Activated CD4-positive, alpha-beta memory T cell treated with anti-CD3 and anti-CD28 coated beads for 36 hours (primary cell): ENCODE data around the gene CNBD2. TPM values are rescaled to one million over a fixed set of nuclear protein-coding genes. Genes with fewer than 3 reads are reported as not detected.
A peak's percentile ranks its signal among the peaks of the same experiment; 100 is the strongest.
"Not testable (repeated sequence)": the region's sequence is repeated elsewhere in the genome, so short reads cannot be mapped to it uniquely, and the experiment has no call there.

ENCODE experiments used
- CTCF ChIA-PET: fragments of 350-600 bp; sonication (Branson Sonifier 250); formaldehyde crosslinking; loops from one replicate; lab custom pipeline; 2021; ENCODE audit warnings: antibody characterized with exemption, inconsistent platforms; lab: Charles Lee
- POLR2A ChIA-PET: fragments of 350-600 bp; sonication (Branson Sonifier 250); formaldehyde crosslinking; loops from one replicate; lab custom pipeline; 2021; ENCODE audit warnings: antibody characterized with exemption; lab: Charles Lee
- DNase-seq: peaks from one replicate; pipeline ENCODE4 v3.0.0-alpha.2; 2020
- H3K27ac Mint-ChIP-seq: one replicate; pipeline ENCODE4 v1.8.0; 2021; ENCODE audit warnings: mixed read lengths
- H3K27me3 Mint-ChIP-seq: one replicate; pipeline ENCODE4 v1.8.0; 2021; ENCODE audit warnings: mixed read lengths
- H3K36me3 Mint-ChIP-seq: one replicate; pipeline ENCODE4 v1.8.0; 2021; ENCODE audit warnings: mixed read lengths
- H3K4me1 Mint-ChIP-seq: one replicate; pipeline ENCODE4 v1.8.0; 2021; ENCODE audit warnings: low read depth, mixed read lengths
- H3K4me3 Mint-ChIP-seq: one replicate; pipeline ENCODE4 v1.8.0; 2021; ENCODE audit warnings: mild to moderate bottlenecking, mixed read lengths
- H3K9me3 Mint-ChIP-seq: one replicate; pipeline ENCODE4 v1.8.0; 2021; ENCODE audit warnings: mixed read lengths
- intact Hi-C: fragments of 100-400 bp; cut with micrococcal nuclease; formaldehyde crosslinking; loops from one replicate; pipeline ENCODE4 v1.15.1; 2023
- total RNA-seq, 2 experiments: library from RNA; stranded (reverse); gene quantifications; one replicate each; pipeline ENCODE4 v1.2.3, GENCODE V29; 2021

The CNBD2 gene
- total RNA-seq: 1 to 10 TPM; 4.0 to 4.2 TPM

DNA sequence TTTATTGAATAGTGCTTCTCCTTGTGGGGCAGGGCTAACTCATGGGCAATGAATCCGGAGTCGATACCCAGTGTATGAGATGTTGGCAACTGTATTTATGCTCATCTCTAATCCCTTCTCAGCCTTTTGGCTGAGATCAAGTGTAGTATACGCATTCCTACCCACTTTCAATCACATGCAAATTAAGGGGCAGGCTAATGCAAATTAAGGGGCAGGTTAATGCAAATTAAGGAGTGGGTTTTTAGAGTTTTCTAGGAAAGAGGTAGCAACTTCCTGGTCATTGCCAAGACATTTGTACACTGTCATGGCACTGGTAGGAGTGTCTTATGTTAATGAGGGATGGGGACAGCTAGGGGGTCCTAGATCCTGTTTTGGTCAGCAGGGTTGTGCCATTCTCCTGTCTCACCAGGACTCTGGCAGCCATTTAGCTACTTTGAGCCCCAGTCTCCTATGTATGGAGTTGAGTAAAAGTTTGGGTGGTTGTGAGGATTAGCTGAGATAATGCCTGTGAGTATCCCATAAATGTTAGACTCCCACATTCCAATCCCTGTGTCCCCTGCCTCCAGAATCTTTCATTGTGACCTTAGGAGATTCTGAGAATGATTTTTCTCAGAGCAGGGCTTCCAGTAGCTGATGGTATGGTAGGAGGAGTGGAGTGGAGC is at the start of gene CNBD2:
CNBD2 (plus strand) TSS at position 612 of the 662 bp plus-strand sequence. CDS start 173 bp downstream, outside the sequence.
- Mint-ChIP-seq H3K4me3 (no peak within 1 kb of the TSS), H3K36me3 (no peaks in the 10 kb centered on the region), H3K27ac (no peak within 1 kb of the TSS), H3K27me3 (no peaks in the 10 kb centered on the region), H3K9me3 (no peaks in the 10 kb centered on the region), H3K4me1 (no peaks in the 10 kb centered on the region)
- ChIA-PET CTCF (interaction anchor here (0.7 to 1.2 kb wide), 3 partner anchors 13 to 478 kb away, joined by 3 read pairs; partner anchors contain the start of gene SCAND1), POLR2A (no interaction called here)
- no peak for DNase-seq
- intact Hi-C loops: no loop called here

DNA sequence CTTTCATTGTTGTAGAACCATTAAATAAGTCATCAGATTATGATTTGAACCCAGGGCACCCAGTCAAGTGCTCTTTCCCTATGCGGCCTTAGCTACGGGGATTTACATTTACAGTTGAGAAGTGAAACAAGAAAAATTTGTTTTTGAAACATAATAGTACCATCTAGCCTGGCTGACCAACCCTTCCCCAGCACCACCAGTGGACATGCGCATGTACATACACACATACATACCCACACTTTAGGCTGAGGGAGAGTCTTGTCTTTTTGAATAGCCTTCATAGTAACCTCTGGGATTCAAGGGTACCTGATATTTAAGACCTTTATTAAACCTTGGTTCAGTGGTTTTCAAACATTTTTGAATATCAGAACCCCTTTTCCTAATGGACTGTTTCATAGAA is 47.9 kb upstream of the CNBD2 start:
- Mint-ChIP-seq H3K27me3 (no peaks in the 10 kb centered on the region), H3K9me3 (no peaks in the 10 kb centered on the region), H3K4me3 (no peak overlapping the region), H3K36me3 (peaks cover 18% of the 10 kb centered on the region), H3K4me1 (no peaks in the 10 kb centered on the region), H3K27ac (no peak overlapping the region)
- intact Hi-C loops: no loop called here
- no peak for DNase-seq
- ChIA-PET POLR2A (interaction anchor here (0.6 kb wide), 1 partner anchor 188 kb away, joined by 5 read pairs; no protein-coding TSS in a partner anchor), CTCF (interaction anchor here (0.5 kb wide), 1 partner anchor 11 kb away, joined by 3 read pairs; no protein-coding TSS in a partner anchor)

DNA sequence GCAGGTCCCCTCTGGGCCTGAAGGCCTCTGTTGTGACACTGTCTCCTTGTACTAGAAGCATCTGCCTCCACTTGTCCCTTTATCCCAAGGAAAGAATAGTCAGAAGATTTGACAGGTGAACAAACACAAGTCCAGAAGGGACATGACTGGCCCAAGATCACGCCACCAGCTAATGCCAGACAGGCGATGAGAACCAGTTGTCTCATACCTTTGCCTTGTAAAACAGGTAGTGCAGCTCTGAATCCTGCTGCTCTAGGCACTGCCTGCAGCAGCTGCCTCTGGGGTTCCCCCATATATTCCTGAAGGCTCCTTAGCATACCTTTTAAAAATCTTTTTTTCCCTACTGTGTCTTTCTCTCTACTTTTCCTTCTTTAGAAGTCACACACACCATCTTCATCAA is 39.1 kb upstream of the CNBD2 start:
- Mint-ChIP-seq H3K27ac (no peak overlapping the region), H3K4me3 (no peak overlapping the region), H3K9me3 (no peaks in the 10 kb centered on the region), H3K27me3 (no peaks in the 10 kb centered on the region), H3K36me3 (peaks cover 20% of the 10 kb centered on the region), H3K4me1 (peaks cover 3% of the 10 kb centered on the region)
- no peak for DNase-seq
- ChIA-PET CTCF (no interaction called here), POLR2A (no interaction called here)
- intact Hi-C loops: no loop called here

DNA sequence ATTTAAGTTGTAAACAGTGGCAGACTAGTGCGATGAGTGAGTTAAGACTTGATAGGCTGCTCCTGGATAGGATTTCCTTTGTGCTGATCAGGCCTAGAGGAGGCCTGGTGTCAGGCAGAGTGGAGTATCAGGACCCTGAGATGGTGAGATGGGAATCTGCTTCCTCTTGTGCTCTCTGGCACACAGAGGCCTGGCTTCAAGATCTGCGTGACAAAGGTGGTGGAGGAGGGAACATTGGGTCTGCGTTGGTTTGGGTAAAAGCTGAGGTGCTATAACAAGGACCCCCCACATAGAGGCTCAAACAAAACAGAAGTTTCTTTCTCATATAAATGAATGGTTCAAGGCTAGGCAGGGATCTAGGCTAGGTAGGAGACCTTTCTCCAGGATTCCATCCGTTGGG is 34.3 kb upstream of the CNBD2 start:
- Mint-ChIP-seq H3K4me1 (peaks cover 3% of the 10 kb centered on the region), H3K36me3 (peaks cover 19% of the 10 kb centered on the region), H3K9me3 (no peaks in the 10 kb centered on the region), H3K4me3 (no peak overlapping the region), H3K27ac (no peak overlapping the region), H3K27me3 (no peaks in the 10 kb centered on the region)
- intact Hi-C loops: no loop called here
- POLR2A ChIA-PET: no interaction called here
- CTCF ChIA-PET: interaction anchor here (0.7 kb wide), 1 partner anchor 13 kb away, joined by 3 read pairs; no protein-coding TSS in a partner anchor
- DNase-seq: no peak

DNA sequence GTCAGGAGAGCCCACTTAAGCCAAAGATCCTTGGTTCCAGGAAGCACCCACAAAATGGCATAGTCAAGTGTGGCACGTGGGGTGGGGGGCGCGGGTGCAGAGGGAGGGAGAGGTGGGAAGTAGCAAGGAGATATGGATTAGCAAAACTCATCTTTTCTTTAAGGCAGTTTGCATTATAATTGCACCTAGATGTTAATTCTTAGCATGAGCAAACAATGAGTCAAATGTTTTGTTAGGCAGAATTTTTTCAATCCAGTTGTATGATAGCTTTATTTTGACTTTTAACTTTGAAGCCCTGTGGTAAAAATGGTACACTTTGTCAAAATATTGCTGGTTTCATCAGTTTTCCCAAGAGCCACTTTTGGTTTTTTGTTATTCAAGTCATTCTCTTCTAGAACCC is 29.1 kb upstream of the CNBD2 start:
- Mint-ChIP-seq H3K4me1 (no peaks in the 10 kb centered on the region), H3K27me3 (no peaks in the 10 kb centered on the region), H3K27ac (no peak overlapping the region), H3K36me3 (peaks cover 12% of the 10 kb centered on the region), H3K4me3 (no peak overlapping the region), H3K9me3 (no peaks in the 10 kb centered on the region)
- DNase-seq: no peak
- POLR2A ChIA-PET: interaction anchor here (1.1 kb wide), 1 partner anchor 15 kb away, joined by 3 read pairs; the partner anchor contains the start of gene SCAND1
- intact Hi-C loops: no loop called here
- CTCF ChIA-PET: no interaction called here

DNA sequence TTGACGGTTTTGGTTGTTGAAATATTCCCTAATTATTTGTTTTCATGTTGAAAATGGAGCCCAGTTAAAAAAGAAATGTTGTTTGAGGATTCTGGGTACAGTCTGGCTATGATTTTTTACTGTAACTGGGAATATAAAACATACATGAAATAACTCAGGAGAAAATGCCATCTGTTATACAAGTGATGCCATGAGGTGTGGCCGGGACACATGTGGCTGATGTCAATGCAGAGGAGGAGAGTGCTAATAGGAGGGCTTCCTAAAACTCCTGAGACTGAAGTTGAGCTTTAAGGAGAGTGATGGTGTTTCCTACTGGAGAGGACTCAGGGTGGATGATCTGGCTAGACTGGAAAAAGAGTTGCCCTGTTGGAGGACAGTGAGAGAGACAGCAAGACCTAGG is 26.8 kb upstream of the CNBD2 start:
- Mint-ChIP-seq H3K4me3 (no peak overlapping the region), H3K27ac (no peak overlapping the region), H3K27me3 (no peaks in the 10 kb centered on the region), H3K9me3 (no peaks in the 10 kb centered on the region), H3K36me3 (peaks cover 10% of the 10 kb centered on the region), H3K4me1 (no peaks in the 10 kb centered on the region)
- DNase-seq: no peak
- intact Hi-C loops: no loop called here
- ChIA-PET CTCF (no interaction called here), POLR2A (no interaction called here)

DNA sequence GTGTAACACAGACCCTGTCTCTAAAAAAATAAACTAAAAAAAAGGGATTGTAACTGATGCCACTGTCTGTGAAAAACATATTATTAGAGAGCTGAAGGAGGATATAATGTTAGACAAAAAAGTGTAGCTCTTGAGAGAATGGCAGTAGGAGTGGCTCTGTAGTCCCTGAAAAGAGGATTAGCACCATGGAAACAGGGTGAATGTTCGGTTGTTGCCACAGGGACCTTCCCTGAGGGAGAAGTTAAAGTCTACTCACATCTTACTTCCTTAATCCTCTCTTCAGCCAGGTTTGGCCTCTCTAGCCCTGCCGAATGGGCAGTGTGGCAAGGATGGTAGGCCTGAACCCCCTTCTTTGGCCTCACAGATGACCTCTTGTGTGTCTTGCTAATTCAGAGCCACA is 26.1 kb upstream of the CNBD2 start:
- Mint-ChIP-seq H3K27ac (no peak overlapping the region), H3K27me3 (no peaks in the 10 kb centered on the region), H3K4me1 (no peaks in the 10 kb centered on the region), H3K4me3 (no peak overlapping the region), H3K36me3 (peaks cover 11% of the 10 kb centered on the region), H3K9me3 (no peaks in the 10 kb centered on the region)
- no peak for DNase-seq
- intact Hi-C loops: no loop called here
- ChIA-PET CTCF (interaction anchor here (0.6 to 2.3 kb wide), 2 partner anchors 12 to 50 kb away, joined by 4 to 13 read pairs; partner anchors contain the start of gene SCAND1), POLR2A (interaction anchor here (1.0 kb wide), 1 partner anchor 11 kb away, joined by 4 read pairs; no protein-coding TSS in a partner anchor)

DNA sequence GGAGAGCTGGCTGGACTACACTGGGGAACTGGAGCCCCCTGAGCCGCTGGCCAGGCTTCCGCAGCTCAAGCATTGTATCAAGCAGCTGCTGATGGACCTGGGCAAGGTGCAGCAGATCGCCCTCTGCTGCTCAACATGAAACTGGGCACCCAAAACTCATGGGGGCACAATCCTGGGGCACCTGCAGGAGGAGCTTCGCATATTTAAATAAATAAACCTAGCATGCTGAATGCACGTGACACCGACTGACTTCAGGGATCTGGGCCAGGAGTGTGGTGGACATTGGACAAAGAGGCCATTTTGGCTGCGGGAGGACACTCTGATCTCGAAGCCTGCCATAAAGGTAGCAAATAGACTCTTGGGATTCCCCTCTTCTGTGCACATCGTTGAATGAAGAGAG is 20.9 kb upstream of the CNBD2 start:
- intact Hi-C loops: no loop called here
- Mint-ChIP-seq H3K27ac (no peak overlapping the region), H3K27me3 (no peaks in the 10 kb centered on the region), H3K9me3 (no peaks in the 10 kb centered on the region), H3K36me3 (peaks cover 10% of the 10 kb centered on the region), H3K4me3 (no peak overlapping the region), H3K4me1 (peaks cover 6% of the 10 kb centered on the region)
- peak; percentile 36 for DNase-seq
- ChIA-PET CTCF (interaction anchor here (0.5 to 1.4 kb wide), 10 partner anchors 13 to 1956 kb away, joined by 3 to 5 read pairs (median 4); partner anchors contain the start of genes NFS1 and ROMO1), POLR2A (no interaction called here)

DNA sequence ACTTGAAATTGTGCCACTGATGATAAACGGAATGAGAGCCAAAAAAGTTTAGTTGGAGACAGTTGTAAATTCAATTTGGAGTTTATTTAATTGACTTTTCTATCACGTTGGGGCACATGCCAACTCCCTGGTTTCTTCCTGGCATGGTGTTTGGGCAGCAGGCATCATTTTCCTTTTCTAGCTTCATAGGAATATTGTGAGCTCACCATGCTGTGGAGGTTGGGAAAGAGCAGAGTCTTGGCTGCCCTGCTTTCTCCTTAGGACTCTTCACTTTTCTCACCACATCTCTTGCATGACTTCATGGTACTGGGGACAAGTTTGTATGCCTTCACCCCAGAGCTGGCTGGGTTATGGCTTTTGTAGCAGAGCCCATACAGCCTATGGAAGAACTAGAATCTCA is 20.5 kb upstream of the CNBD2 start:
- DNase-seq: no peak
- Mint-ChIP-seq H3K27ac (no peak overlapping the region), H3K4me1 (peaks cover 10% of the 10 kb centered on the region), H3K27me3 (no peaks in the 10 kb centered on the region), H3K4me3 (no peak overlapping the region), H3K36me3 (peaks cover 10% of the 10 kb centered on the region), H3K9me3 (no peaks in the 10 kb centered on the region)
- ChIA-PET POLR2A (no interaction called here), CTCF (interaction anchor here (0.5 to 1.4 kb wide), 9 partner anchors 13 to 1956 kb away, joined by 3 to 4 read pairs (median 3); partner anchors contain the start of genes NFS1 and ROMO1)
- intact Hi-C loops: no loop called here

DNA sequence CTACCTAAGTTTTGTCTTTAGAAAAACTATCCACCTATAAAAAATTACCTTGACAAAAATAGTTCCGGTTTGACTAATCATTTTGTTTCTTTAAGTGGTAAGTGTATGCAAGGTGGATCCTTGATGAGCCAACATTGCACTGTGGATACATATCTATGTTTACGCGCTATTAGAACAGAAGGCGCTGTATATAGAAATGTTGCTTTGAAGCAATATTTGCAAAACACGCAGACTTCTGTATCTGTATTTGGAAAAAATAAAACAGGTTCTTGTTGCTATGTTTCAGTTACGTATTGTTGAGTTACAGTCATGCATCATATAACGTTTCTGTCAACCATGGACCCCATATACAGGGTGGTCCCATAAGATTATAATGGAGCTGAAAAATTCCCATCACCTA is 18.3 kb upstream of the CNBD2 start:
- H3K27me3 Mint-ChIP-seq: no peaks in the 10 kb centered on the region
- no peak overlapping the region for H3K4me3 Mint-ChIP-seq
- peaks cover 10% of the 10 kb centered on the region for H3K4me1 Mint-ChIP-seq
- peaks cover 12% of the 10 kb centered on the region for H3K36me3 Mint-ChIP-seq
- no peaks in the 10 kb centered on the region for H3K9me3 Mint-ChIP-seq
- DNase-seq: no peak
- H3K27ac Mint-ChIP-seq: no peak overlapping the region
- intact Hi-C loops: loop anchor here (5.0 kb wide), 1 partner anchor 348 kb away; no protein-coding TSS in a partner anchor
- ChIA-PET CTCF (no interaction called here), POLR2A (no interaction called here)

DNA sequence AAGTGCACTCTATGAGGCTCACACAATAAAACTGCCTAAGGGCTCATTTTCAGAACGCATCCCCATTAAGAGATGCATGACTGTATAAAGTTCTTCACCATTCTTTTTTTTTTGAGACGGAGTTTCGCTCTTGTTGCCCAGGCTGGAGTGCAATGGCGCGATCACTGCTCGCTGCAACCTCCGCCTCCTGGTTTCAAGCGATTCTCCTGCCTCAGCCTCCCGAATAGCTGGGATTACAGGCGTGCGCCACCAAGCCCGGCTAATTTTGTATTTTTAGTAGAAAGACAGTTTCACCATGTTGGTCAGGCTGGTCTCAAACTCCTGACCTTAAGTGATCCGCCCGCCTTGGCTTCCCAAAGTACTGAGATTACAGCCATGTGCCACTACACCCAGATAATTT is 16.3 kb upstream of the CNBD2 start:
- ChIA-PET CTCF (interaction anchor here (0.5 kb wide), 1 partner anchor 38 kb away, joined by 3 read pairs; no protein-coding TSS in a partner anchor), POLR2A (interaction anchor here (2.4 to 3.1 kb wide), 3 partner anchors 181 to 461 kb away, joined by 11 to 55 read pairs (median 13); partner anchors contain the start of genes PHF20 and RBM39)

More for the DNA sequence above, 16.3 kb upstream of the CNBD2 start:
- intact Hi-C loops: loop anchor here (5.0 kb wide), 1 partner anchor 350 kb away; no protein-coding TSS in a partner anchor
- DNase-seq, H3K9me3 Mint-ChIP-seq, H3K27me3 Mint-ChIP-seq: not testable (repeated sequence)
- peak overlapping the region; percentile 100 for H3K4me3 Mint-ChIP-seq
- peaks cover 12% of the 10 kb centered on the region for H3K36me3 Mint-ChIP-seq
- peak overlapping the region; percentile 99 for H3K27ac Mint-ChIP-seq
- H3K4me1 Mint-ChIP-seq: peaks cover 14% of the 10 kb centered on the region
